Uterus (tissue), 2 donors: ENCODE data around the gene MET.

Experiments used
- CTCF ChIP-seq, 4 experiments: fragments of 200-600 bp in 2 of 4; fragments of 450-650 bp in 2 of 4; sonication (generic) in 2 of 4; IDR thresholded peaks; one replicate each; pipeline ENCODE4 v1.5.1; 2016 to 2019; ENCODE audit warnings: antibody characterized with exemption in 4 of 4, mild to moderate bottlenecking in 2 of 4, moderate library complexity in 1 of 4
- POLR2A ChIP-seq, 2 donors: fragments of 450-650 bp; IDR thresholded peaks; one replicate each; pipeline ENCODE4 v1.6.1; 2016; ENCODE audit warnings: antibody characterized with exemption in 2 of 2, mild to moderate bottlenecking in 1 of 2, moderate library complexity in 1 of 2

GRCh38 chr7:116733924-116734580 is 62.1 kb downstream of the MET start:
- no peak for TF ChIP-seq POLR2A (IDR thresholded peaks at IDR 0.05)
- no peak for TF ChIP-seq CTCF (IDR thresholded peaks at IDR 0.05)
